ENCODE measurements around the gene UIMC1. TPM values are rescaled to one million over a fixed set of nuclear protein-coding genes. Genes with fewer than 3 reads are reported as not detected.

UIMC1 gene
- total RNA-seq, 1 donor from 2014 or later: 24.5 TPM

- no peak for DNase-seq (ENCODE audit: low read depth)
- TF ChIP-seq, protein P1, sequence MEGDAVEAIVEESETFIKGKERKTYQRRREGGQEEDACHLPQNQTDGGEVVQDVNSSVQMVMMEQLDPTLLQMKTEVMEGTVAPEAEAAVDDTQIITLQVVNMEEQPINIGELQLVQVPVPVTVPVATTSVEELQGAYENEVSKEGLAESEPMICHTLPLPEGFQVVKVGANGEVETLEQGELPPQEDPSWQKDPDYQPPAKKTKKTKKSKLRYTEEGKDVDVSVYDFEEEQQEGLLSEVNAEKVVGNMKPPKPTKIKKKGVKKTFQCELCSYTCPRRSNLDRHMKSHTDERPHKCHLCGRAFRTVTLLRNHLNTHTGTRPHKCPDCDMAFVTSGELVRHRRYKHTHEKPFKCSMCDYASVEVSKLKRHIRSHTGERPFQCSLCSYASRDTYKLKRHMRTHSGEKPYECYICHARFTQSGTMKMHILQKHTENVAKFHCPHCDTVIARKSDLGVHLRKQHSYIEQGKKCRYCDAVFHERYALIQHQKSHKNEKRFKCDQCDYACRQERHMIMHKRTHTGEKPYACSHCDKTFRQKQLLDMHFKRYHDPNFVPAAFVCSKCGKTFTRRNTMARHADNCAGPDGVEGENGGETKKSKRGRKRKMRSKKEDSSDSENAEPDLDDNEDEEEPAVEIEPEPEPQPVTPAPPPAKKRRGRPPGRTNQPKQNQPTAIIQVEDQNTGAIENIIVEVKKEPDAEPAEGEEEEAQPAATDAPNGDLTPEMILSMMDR (IDR thresholded peaks at IDR 0.05; ENCODE audit: insufficient read depth, low read length, severe bottlenecking): no peak
- no peak for FAIRE-seq
- H3K4me3 ChIP-seq (ENCODE audit: low read depth, low read length): no peak overlapping the region
- peaks cover 20% of the 10 kb centered on the region for H3K36me3 ChIP-seq (ENCODE audit: control insufficient read depth, insufficient read depth, low read length)
- no peaks in the 10 kb centered on the region for H3K27me3 ChIP-seq (ENCODE audit: control insufficient read depth, insufficient read depth, low read length)
These were observed 99.8 kb downstream of the UIMC1 start for GRCh38 chr5:176906796-176907195.

DNA sequence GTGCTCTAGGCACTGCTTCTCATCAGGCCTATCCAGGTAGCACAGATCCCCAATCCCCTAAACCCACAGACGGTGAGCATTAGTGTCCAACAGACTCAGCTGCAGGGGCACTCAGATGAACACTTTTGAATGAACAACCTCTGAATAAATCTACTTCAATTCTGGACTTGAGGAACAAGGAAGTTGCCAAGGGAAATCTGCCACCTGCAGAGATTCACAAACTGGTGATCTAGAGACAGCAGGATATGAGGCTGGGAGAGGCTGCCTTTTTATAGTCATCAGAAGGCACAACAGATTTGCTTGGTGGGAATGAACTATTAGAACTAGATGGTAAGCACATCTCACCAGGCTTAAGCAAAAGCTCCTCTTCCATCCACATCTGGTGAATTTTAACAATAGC, 100.5 kb downstream of the UIMC1 start:
- peaks cover 19% of the 10 kb centered on the region for H3K36me3 ChIP-seq (ENCODE audit: control insufficient read depth, insufficient read depth, low read length)
- H3K27me3 ChIP-seq (ENCODE audit: control insufficient read depth, insufficient read depth, low read length): no peaks in the 10 kb centered on the region
- no peak overlapping the region for H3K4me3 ChIP-seq (ENCODE audit: low read depth, low read length)
- no peak for FAIRE-seq
- TF ChIP-seq, protein P1 (IDR thresholded peaks at IDR 0.05; ENCODE audit: insufficient read depth, low read length, severe bottlenecking): no peak
- DNase-seq (ENCODE audit: low read depth): no peak

- Histone ChIP-seq H3K27me3 (ENCODE audit: control insufficient read depth, insufficient read depth, low read length) (no peaks in the 10 kb centered on the region), H3K4me3 (ENCODE audit: low read depth, low read length) (no peak overlapping the region), H3K36me3 (ENCODE audit: control insufficient read depth, insufficient read depth, low read length) (peaks cover 19% of the 10 kb centered on the region)
- TF ChIP-seq, protein P1 (IDR thresholded peaks at IDR 0.05; ENCODE audit: insufficient read depth, low read length, severe bottlenecking): no peak
- DNase-seq (ENCODE audit: low read depth) (no peak), FAIRE-seq (no peak)
These were observed 102.3 kb downstream of the UIMC1 start for GRCh38 chr5:176904276-176904675.

DNA sequence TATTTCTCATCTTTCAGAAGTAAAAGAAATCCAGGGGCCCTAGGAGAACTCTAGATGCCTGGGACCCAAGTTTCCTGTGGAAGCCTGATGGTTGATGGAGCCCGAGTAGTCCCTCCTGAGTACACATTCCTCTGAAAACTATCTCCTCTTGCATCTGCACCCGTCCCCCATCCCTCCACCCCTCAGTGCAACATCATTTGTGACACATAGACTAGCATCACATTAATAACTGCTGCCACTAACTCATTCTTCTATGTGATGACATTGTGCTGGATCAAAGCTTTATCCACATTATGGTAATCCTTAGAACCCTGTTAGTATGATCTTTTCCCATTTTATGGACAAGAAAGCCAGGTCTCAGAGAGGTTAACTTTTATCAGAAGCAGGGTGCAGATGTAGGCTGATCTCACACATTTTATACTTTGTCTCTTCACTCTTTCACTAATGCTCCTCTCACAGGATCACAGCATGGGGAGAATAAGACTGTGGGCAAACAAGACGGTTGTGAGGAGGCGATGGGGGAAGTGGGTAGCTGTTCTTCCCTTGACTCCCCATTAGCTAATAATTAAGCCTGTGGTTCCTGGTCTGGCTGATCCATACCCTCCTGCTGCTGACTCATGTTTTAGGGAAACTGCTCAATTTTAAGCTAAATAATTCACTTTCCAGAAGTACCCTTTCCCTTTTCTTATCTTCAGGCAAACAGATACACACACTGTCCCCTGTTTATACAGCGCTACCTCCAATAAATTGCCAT, 103.5 kb downstream of the UIMC1 start:
- DNase-seq (ENCODE audit: low read depth) (no peak), FAIRE-seq (no peak)
- no peaks in the 10 kb centered on the region for H3K27me3 ChIP-seq (ENCODE audit: control insufficient read depth, insufficient read depth, low read length)
- peaks cover 13% of the 10 kb centered on the region for H3K36me3 ChIP-seq (ENCODE audit: control insufficient read depth, insufficient read depth, low read length)
- no peak overlapping the region for H3K4me3 ChIP-seq (ENCODE audit: low read depth, low read length)
- TF ChIP-seq, protein P1 (IDR thresholded peaks at IDR 0.05; ENCODE audit: insufficient read depth, low read length, severe bottlenecking): no peak

- H3K27me3 ChIP-seq (ENCODE audit: control insufficient read depth, insufficient read depth, low read length): no peaks in the 10 kb centered on the region
- no peak for DNase-seq (ENCODE audit: low read depth)
- TF ChIP-seq, protein P1 (IDR thresholded peaks at IDR 0.05; ENCODE audit: insufficient read depth, low read length, severe bottlenecking): no peak
- H3K4me3 ChIP-seq (ENCODE audit: low read depth, low read length): no peak overlapping the region
- peaks cover 11% of the 10 kb centered on the region for H3K36me3 ChIP-seq (ENCODE audit: control insufficient read depth, insufficient read depth, low read length)
- FAIRE-seq: no peak
These were observed 104.3 kb downstream of the UIMC1 start for GRCh38 chr5:176902102-176902814.

Data from bronchial epithelial cell (primary cell).